HEK293 (cell line): ENCODE results near the gene MAGI1.

Experiments
- CTCF ChIA-PET: fragments of 350-600 bp; formaldehyde crosslinking; extraction: SDS; loops from one replicate; lab custom pipeline; 2021; ENCODE audit warnings: antibody characterized with exemption; lab: Yijun Ruan, JAX
- POLR2A ChIA-PET: fragments of 300-600 bp; formaldehyde crosslinking; extraction: SDS; loops from one replicate; lab custom pipeline; 2020; ENCODE audit warnings: antibody characterized with exemption, inconsistent platforms; lab: Yijun Ruan, JAX
- H3K27ac ChIP-seq: fragments of 200-500 bp; sonication (Bioruptor generic); 2 replicates; pipeline ENCODE4 v1.5.1; 2014; ENCODE audit warnings: low read depth, low read length, control low read depth, inconsistent platforms; ENCODE audit errors: extremely low read depth
- H3K36me3 ChIP-seq, 2 experiments: fragments of 200-500 bp in 1 of 2; sonication (Bioruptor generic) in 1 of 2; 1 replicate in 1 of 2; 2 replicates in 1 of 2; pipeline ENCODE4 v1.5.1; 2014 to 2017; ENCODE audit warnings: inconsistent platforms in 2 of 2, low read length in 2 of 2; ENCODE audit not compliant: control insufficient read depth in 2 of 2, insufficient read depth in 1 of 2
- H3K4me1 ChIP-seq: fragments of 200-500 bp; sonication (Bioruptor generic); 2 replicates; pipeline ENCODE4 v1.5.1; 2014; ENCODE audit warnings: mild to moderate bottlenecking, low read length, inconsistent platforms; ENCODE audit not compliant: control insufficient read depth, insufficient read depth
- H3K4me3 ChIP-seq: 2 replicates; pipeline ENCODE4 v1.5.1; 2011; ENCODE audit warnings: low read depth, mild to moderate bottlenecking, control low read depth, low read length, moderate library complexity
- H3K9me3 ChIP-seq: fragments of 200-500 bp; sonication (Bioruptor generic); 2 replicates; pipeline ENCODE4 v1.5.1; 2014; ENCODE audit warnings: low read depth, low read length, inconsistent platforms; ENCODE audit not compliant: control insufficient read depth, insufficient read depth
- ATF2 ChIP-seq: fragments of 450-650 bp; formaldehyde crosslinking; IDR thresholded peaks from 2 replicates; pipeline ENCODE4 v1.5.1; 2016; ENCODE audit warnings: missing biosample characterization, missing genetic modification characterization, low read depth
- INSM2 ChIP-seq: fragments of 450-650 bp; formaldehyde crosslinking; IDR thresholded peaks from 2 replicates; pipeline ENCODE4 v1.5.1; 2016; ENCODE audit warnings: missing biosample characterization, missing genetic modification characterization
- OVOL3 ChIP-seq: fragments of 450-650 bp; formaldehyde crosslinking; IDR thresholded peaks from 2 replicates; pipeline ENCODE4 v1.5.1; 2016; ENCODE audit warnings: missing biosample characterization, missing genetic modification characterization
- ZBTB48 ChIP-seq: fragments of 450-650 bp; formaldehyde crosslinking; IDR thresholded peaks from 2 replicates; pipeline ENCODE4 v1.5.1; 2016; ENCODE audit warnings: missing biosample characterization, missing genetic modification characterization
- ZBTB6 ChIP-seq: fragments of 450-650 bp; formaldehyde crosslinking; IDR thresholded peaks from 2 replicates; pipeline ENCODE4 v1.5.1; 2017; ENCODE audit warnings: missing biosample characterization, missing genetic modification characterization
- ZBTB8A ChIP-seq: fragments of 450-650 bp; formaldehyde crosslinking; IDR thresholded peaks from 2 replicates; pipeline ENCODE4 v1.5.1; 2016; ENCODE audit warnings: missing biosample characterization, missing genetic modification characterization
- ZNF132 ChIP-seq: fragments of 450-650 bp; formaldehyde crosslinking; IDR thresholded peaks from 2 replicates; pipeline ENCODE4 v1.5.1; 2017; ENCODE audit warnings: missing biosample characterization, missing genetic modification characterization, borderline replicate concordance
- ZNF133 ChIP-seq: fragments of 450-650 bp; formaldehyde crosslinking; IDR thresholded peaks from 2 replicates; pipeline ENCODE4 v1.5.1; 2016; ENCODE audit warnings: missing biosample characterization, missing genetic modification characterization
- ZNF138 ChIP-seq: fragments of 450-650 bp; formaldehyde crosslinking; IDR thresholded peaks from 2 replicates; pipeline ENCODE4 v1.5.1; 2016; ENCODE audit warnings: missing biosample characterization, missing genetic modification characterization, borderline replicate concordance
- ZNF155 ChIP-seq: fragments of 450-650 bp; formaldehyde crosslinking; IDR thresholded peaks from 2 replicates; pipeline ENCODE4 v1.5.1; 2016; ENCODE audit warnings: missing biosample characterization, missing genetic modification characterization
- ZNF157 ChIP-seq: fragments of 450-650 bp; formaldehyde crosslinking; IDR thresholded peaks from 2 replicates; pipeline ENCODE4 v1.5.1; 2016; ENCODE audit warnings: missing biosample characterization, missing genetic modification characterization
- ZNF184 ChIP-seq: fragments of 450-650 bp; IDR thresholded peaks from 2 replicates; pipeline ENCODE4 v1.5.1; 2018; ENCODE audit warnings: missing biosample characterization, mild to moderate bottlenecking, missing genetic modification characterization
- ZNF2 ChIP-seq: fragments of 450-650 bp; formaldehyde crosslinking; IDR thresholded peaks from 2 replicates; pipeline ENCODE4 v1.5.1; 2016; ENCODE audit warnings: missing biosample characterization, missing genetic modification characterization
- ZNF211 ChIP-seq: fragments of 450-650 bp; formaldehyde crosslinking; IDR thresholded peaks from 2 replicates; pipeline ENCODE4 v1.5.1; 2016; ENCODE audit warnings: low read depth, missing biosample characterization, missing genetic modification characterization
- ZNF221 ChIP-seq: fragments of 450-650 bp; formaldehyde crosslinking; IDR thresholded peaks from 2 replicates; pipeline ENCODE4 v1.5.1; 2017; ENCODE audit warnings: missing biosample characterization, missing genetic modification characterization, borderline replicate concordance
- ZNF280C ChIP-seq: fragments of 450-650 bp; formaldehyde crosslinking; IDR thresholded peaks from 2 replicates; pipeline ENCODE4 v1.5.1; 2016; ENCODE audit warnings: missing biosample characterization, missing genetic modification characterization
- ZNF335 ChIP-seq: fragments of 450-650 bp; formaldehyde crosslinking; conservative IDR thresholded peaks from 2 replicates; pipeline ENCODE4 v1.5.1; 2016; ENCODE audit warnings: missing biosample characterization, missing genetic modification characterization
- ZNF37A ChIP-seq: fragments of 450-650 bp; IDR thresholded peaks from 2 replicates; pipeline ENCODE4 v1.5.1; 2018; ENCODE audit warnings: missing biosample characterization, missing genetic modification characterization
- ZNF391 ChIP-seq: fragments of 450-650 bp; formaldehyde crosslinking; IDR thresholded peaks from 2 replicates; pipeline ENCODE4 v1.5.1; 2016; ENCODE audit warnings: low read depth, missing biosample characterization, missing genetic modification characterization, borderline replicate concordance
- ZNF513 ChIP-seq: fragments of 450-650 bp; IDR thresholded peaks from 2 replicates; pipeline ENCODE4 v1.5.1; 2018; ENCODE audit warnings: missing biosample characterization, missing genetic modification characterization
- ZNF544 ChIP-seq: fragments of 450-650 bp; formaldehyde crosslinking; IDR thresholded peaks from 2 replicates; pipeline ENCODE4 v1.5.0; 2017; ENCODE audit warnings: missing biosample characterization, missing genetic modification characterization
- ZNF585B ChIP-seq: fragments of 450-650 bp; formaldehyde crosslinking; IDR thresholded peaks from 2 replicates; pipeline ENCODE4 v1.5.1; 2016; ENCODE audit warnings: missing biosample characterization, missing genetic modification characterization
- ZNF621 ChIP-seq: fragments of 450-650 bp; formaldehyde crosslinking; IDR thresholded peaks from 2 replicates; pipeline ENCODE4 v1.5.1; 2017; ENCODE audit warnings: missing biosample characterization, missing genetic modification characterization
- ZNF623 ChIP-seq: fragments of 450-650 bp; formaldehyde crosslinking; IDR thresholded peaks from 2 replicates; pipeline ENCODE4 v1.5.1; 2016; ENCODE audit warnings: missing biosample characterization, missing genetic modification characterization
- ZNF629 ChIP-seq: fragments of 450-650 bp; formaldehyde crosslinking; IDR thresholded peaks from 2 replicates; pipeline ENCODE4 v1.5.1; 2017; ENCODE audit warnings: missing biosample characterization, missing genetic modification characterization
- ZNF639 ChIP-seq: fragments of 450-650 bp; formaldehyde crosslinking; IDR thresholded peaks from 2 replicates; pipeline ENCODE4 v1.5.1; 2016; ENCODE audit warnings: missing biosample characterization, missing genetic modification characterization
- ZNF76 ChIP-seq: fragments of 450-650 bp; formaldehyde crosslinking; IDR thresholded peaks from 2 replicates; pipeline ENCODE4; 2016; ENCODE audit warnings: low read depth, missing biosample characterization, missing genetic modification characterization, borderline replicate concordance

Gene MAGI1

GRCh38 chr3:65532215-65532614 is 506.5 kb downstream of the MAGI1 start:
- Histone ChIP-seq H3K36me3 (no peaks in the 10 kb centered on the region), H3K4me1 (no peaks in the 10 kb centered on the region), H3K4me3 (no peak overlapping the region), H3K9me3 (no peaks in the 10 kb centered on the region), H3K27ac (no peak overlapping the region)
- POLR2A ChIA-PET, result no interaction called here
- TF ChIP-seq ATF2, result no peak
- no peak for TF ChIP-seq ZNF2 (tag by site-specific recombination)
- TF ChIP-seq ZNF623, result no peak
- TF ChIP-seq ZNF629 (tag by site-specific recombination), result no peak
- no peak for TF ChIP-seq OVOL3 (tag by site-specific recombination)
- no peak for TF ChIP-seq ZNF621
- TF ChIP-seq ZNF211 (tag by site-specific recombination), result no peak
- TF ChIP-seq ZNF639 (tag by site-specific recombination), result no peak
- no peak for TF ChIP-seq ZNF157 (tag by site-specific recombination)
- no peak for TF ChIP-seq ZNF133 (tag by site-specific recombination)
- TF ChIP-seq ZNF221 (tag by site-specific recombination), result no peak
- CTCF ChIA-PET, result interaction anchor here (1.0 to 1.2 kb wide), 2 partner anchors 12 to 142 kb away, joined by 3 to 4 read pairs; no protein-coding TSS in a partner anchor

- POLR2A ChIA-PET, result no interaction called here
- TF ChIP-seq ZNF544 (tag by site-specific recombination) (no peak), ZNF138 (tag by site-specific recombination) (no peak), ZNF132 (no peak), ZNF184 (tag by site-specific recombination) (no peak), ZNF585B (tag by site-specific recombination) (no peak), ZNF280C (tag by site-specific recombination) (no peak), ZNF391 (tag by site-specific recombination) (no peak), ZNF37A (tag by site-specific recombination) (no peak), ZBTB48 (tag by site-specific recombination) (no peak), ZNF335 (tag by site-specific recombination) (no peak), ZNF513 (no peak), ZNF155 (tag by site-specific recombination) (no peak), INSM2 (tag by site-specific recombination) (no peak), ZBTB6 (tag by site-specific recombination) (no peak), ZBTB8A (tag by site-specific recombination) (no peak), ZNF76 (tag by site-specific recombination) (no peak)
- H3K36me3 ChIP-seq, result no peaks in the 10 kb centered on the region
- CTCF ChIA-PET, result no interaction called here
- no peaks in the 10 kb centered on the region for H3K4me1 ChIP-seq
- H3K9me3 ChIP-seq, result no peaks in the 10 kb centered on the region
- no peak overlapping the region for H3K4me3 ChIP-seq
- no peak overlapping the region for H3K27ac ChIP-seq
Observed at GRCh38 chr3:65531499-65531898, 507.2 kb downstream of the MAGI1 start.
